CD4-positive, alpha-beta T cell treated with Interleukin-6 at 100 ng/mL for 8 hours (primary cell): ENCODE data around the gene SERINC5.
"Not testable (repeated sequence)": the region's sequence is repeated elsewhere in the genome, so short reads cannot be mapped to it uniquely, and the experiment has no call there.

ENCODE experiments used
- DNase-seq: peaks from one replicate; pipeline ENCODE4 v3.0.0-alpha.2; 2020; ENCODE audit warnings: mixed read lengths, low spot score

SERINC5 gene

GRCh38 chr5:80198399-80198798 lies 57.4 kb downstream of the SERINC5 start:
- no peak for DNase-seq

- no peak for DNase-seq
Measured at GRCh38 chr5:80195837-80196400, 59.9 kb downstream of the SERINC5 start.

GRCh38 chr5:80194468-80194867 lies 61.4 kb downstream of the SERINC5 start:
- no peak for DNase-seq

- no peak for DNase-seq
Measured at GRCh38 chr5:80193401-80193800, 62.4 kb downstream of the SERINC5 start.

- DNase-seq = no peak
Measured at GRCh38 chr5:80192507-80193241, 63.2 kb downstream of the SERINC5 start.

GRCh38 chr5:80191991-80192398 lies 63.9 kb downstream of the SERINC5 start:
- DNase-seq = peak; percentile 67

- no peak for DNase-seq
Measured at GRCh38 chr5:80191397-80191796, 64.5 kb downstream of the SERINC5 start.

- no peak for DNase-seq
Measured at GRCh38 chr5:80190960-80191359, 64.9 kb downstream of the SERINC5 start.

- no peak for DNase-seq
Measured at GRCh38 chr5:80189701-80190100, 66.1 kb downstream of the SERINC5 start.

- no peak for DNase-seq
Measured at GRCh38 chr5:80189201-80189600, 66.6 kb downstream of the SERINC5 start.

GRCh38 chr5:80187421-80188090 lies 68.3 kb downstream of the SERINC5 start:
- DNase-seq = no peak

- DNase-seq = not testable (repeated sequence)
Measured at GRCh38 chr5:80185535-80185934, 70.3 kb downstream of the SERINC5 start.

- peak; percentile 11 for DNase-seq
Measured at GRCh38 chr5:80185095-80185494, 70.8 kb downstream of the SERINC5 start.

GRCh38 chr5:80184235-80185023 lies 71.4 kb downstream of the SERINC5 start:
- DNase-seq = no peak

- DNase-seq = peak; percentile 18
Measured at GRCh38 chr5:80183728-80184234, 72.1 kb downstream of the SERINC5 start.

GRCh38 chr5:80182809-80183580 lies 72.9 kb downstream of the SERINC5 start:
- DNase-seq = peak; percentile 18

GRCh38 chr5:80181618-80182211 lies 74.1 kb downstream of the SERINC5 start:
- peak; percentile 84 for DNase-seq

GRCh38 chr5:80177236-80177635 lies 78.6 kb downstream of the SERINC5 start:
- DNase-seq = no peak

- DNase-seq = no peak
Measured at GRCh38 chr5:80175337-80175736, 80.5 kb downstream of the SERINC5 start.

- no peak for DNase-seq
Measured at GRCh38 chr5:80174790-80175189, 81.1 kb downstream of the SERINC5 start.

- DNase-seq = no peak
Measured at GRCh38 chr5:80172067-80172695, 83.7 kb downstream of the SERINC5 start.
